IMR-90 (cell line): Measurements from ENCODE around the gene CD14. TPM values are rescaled to one million over a fixed set of nuclear protein-coding genes. Genes with fewer than 3 reads are reported as not detected.
"Not testable (repeated sequence)": the region's sequence is repeated elsewhere in the genome, so short reads cannot be mapped to it uniquely, and the experiment has no call there.

Experiments used
- ATAC-seq: fragments of 200-7000 bp; cut with Tn5 transposase; 2 replicates; pipeline ENCODE4 v1.9.1; 2020; ENCODE audit warnings: low read depth, mild to moderate bottlenecking, moderate library complexity
- BruUV-seq: library from RNA; stranded (reverse); fragments of 400-500 nt; replicated peaks from 2 replicates; lab custom pipeline; 2021; lab: Mats Ljungman, UMichigan
- CTCF ChIA-PET: fragments of 300-600 bp; formaldehyde crosslinking; extraction: SDS; loops from one replicate; lab custom pipeline; 2021; ENCODE audit warnings: antibody characterized with exemption; lab: Yijun Ruan, JAX
- POLR2A ChIA-PET: fragments of 300-600 bp; sonication (Branson Sonifier 250); formaldehyde crosslinking; loops from one replicate; lab custom pipeline; 2022; ENCODE audit warnings: antibody characterized with exemption; ENCODE audit not compliant: unreplicated experiment; lab: Charles Lee
- DNase-seq: peaks from one replicate; pipeline ENCODE4 v3.0.0; 2013
- H2AFZ ChIP-seq: replicated peaks from 2 replicates; pipeline ENCODE3; 2013; ENCODE audit warnings: low read length, mild to moderate bottlenecking; ENCODE audit not compliant: poor library complexity
- H2AK5ac ChIP-seq: 2 replicates; pipeline ENCODE4 v1.6.1; 2013; ENCODE audit warnings: low read depth, low read length, inconsistent platforms
- H2AK9ac ChIP-seq: replicated peaks from 2 replicates; pipeline ENCODE3; 2013; ENCODE audit warnings: mild to moderate bottlenecking, low read depth, low read length, moderate library complexity; ENCODE audit not compliant: poor library complexity
- H2BK120ac ChIP-seq: 2 replicates; pipeline ENCODE4 v1.6.1; 2013; ENCODE audit warnings: low read depth, low read length, inconsistent platforms
- H2BK15ac ChIP-seq: 3 replicates; pipeline ENCODE4 v1.6.1; 2013; ENCODE audit warnings: low read depth, low read length, inconsistent platforms
- H2BK20ac ChIP-seq: 2 replicates; pipeline ENCODE4 v1.6.1; 2013; ENCODE audit warnings: low read depth, mild to moderate bottlenecking, inconsistent platforms, low read length, moderate library complexity
- H2BK5ac ChIP-seq: 2 replicates; pipeline ENCODE4 v1.6.1; 2013; ENCODE audit warnings: mild to moderate bottlenecking, low read depth, low read length, inconsistent platforms; ENCODE audit not compliant: poor library complexity, severe bottlenecking
- H3K14ac ChIP-seq: replicated peaks from 2 replicates; pipeline ENCODE4 v1.6.1; 2013; ENCODE audit warnings: low read depth, low read length, inconsistent platforms
- H3K18ac ChIP-seq: 2 replicates; pipeline ENCODE4 v1.6.1; 2013; ENCODE audit warnings: low read depth, low read length, control low read depth
- H3K23ac ChIP-seq: 2 replicates; pipeline ENCODE4 v1.6.1; 2013; ENCODE audit warnings: low read depth, low read length, inconsistent platforms
- H3K27ac ChIP-seq: 2 replicates; pipeline ENCODE4 v1.5.1; 2013; ENCODE audit warnings: mild to moderate bottlenecking, control low read depth, low read length; ENCODE audit not compliant: insufficient read depth
- H3K27me3 ChIP-seq: 2 replicates; pipeline ENCODE4 v1.6.1; 2013; ENCODE audit warnings: low read length; ENCODE audit not compliant: control insufficient read depth, insufficient read depth
- H3K36me3 ChIP-seq: 2 replicates; pipeline ENCODE4 v1.6.1; 2013; ENCODE audit warnings: low read length, mixed read lengths; ENCODE audit not compliant: control insufficient read depth, insufficient read depth
- H3K4ac ChIP-seq: 2 replicates; pipeline ENCODE4 v1.6.1; 2013; ENCODE audit warnings: low read depth, low read length, inconsistent platforms
- H3K4me1 ChIP-seq: 2 replicates; pipeline ENCODE4 v1.6.1; 2013; ENCODE audit warnings: low read length, mixed read lengths; ENCODE audit not compliant: control insufficient read depth, insufficient read depth
- H3K4me2 ChIP-seq: 2 replicates; pipeline ENCODE4 v1.6.1; 2013; ENCODE audit warnings: low read depth, mild to moderate bottlenecking, control low read depth, low read length, moderate library complexity
- H3K4me3 ChIP-seq: 2 replicates; pipeline ENCODE4 v1.5.1; 2013; ENCODE audit warnings: low read depth, mild to moderate bottlenecking, control low read depth, low read length, moderate library complexity; ENCODE audit not compliant: insufficient read depth
- H3K56ac ChIP-seq: 2 replicates; pipeline ENCODE4 v1.6.1; 2013; ENCODE audit warnings: low read length, inconsistent platforms; ENCODE audit not compliant: insufficient read depth; ENCODE audit errors: extremely low read depth
- H3K79me1 ChIP-seq, 2 experiments: 2 replicates each; pipeline ENCODE4 v1.6.1; 2013; ENCODE audit warnings: low read length in 2 of 2, inconsistent platforms in 1 of 2, low read depth in 1 of 2
- H3K9ac ChIP-seq: 2 replicates; pipeline ENCODE4 v1.6.1; 2013; ENCODE audit warnings: low read depth, low read length, control low read depth
- H3K9me1 ChIP-seq: 2 replicates; pipeline ENCODE4 v1.6.1; 2013; ENCODE audit warnings: low read length, inconsistent platforms; ENCODE audit not compliant: insufficient read depth
- H3K9me3 ChIP-seq: 2 replicates; pipeline ENCODE4 v1.6.1; 2013; ENCODE audit warnings: low read length; ENCODE audit not compliant: control insufficient read depth, insufficient read depth
- H4K20me1 ChIP-seq: 2 replicates; pipeline ENCODE4 v1.6.1; 2013; ENCODE audit warnings: low read length, inconsistent platforms; ENCODE audit not compliant: insufficient read depth
- H4K5ac ChIP-seq: 2 replicates; pipeline ENCODE4 v1.6.1; 2013; ENCODE audit warnings: mild to moderate bottlenecking, low read depth, low read length, control low read depth
- H4K8ac ChIP-seq, 2 experiments: 2 replicates each; pipeline ENCODE4 v1.6.1; 2013; ENCODE audit warnings: low read depth in 2 of 2, low read length in 2 of 2, control low read depth in 1 of 2, inconsistent platforms in 1 of 2
- H4K91ac ChIP-seq: 2 replicates; pipeline ENCODE4 v1.6.1; 2013; ENCODE audit warnings: low read depth, low read length, inconsistent platforms; ENCODE audit not compliant: insufficient read depth
- CEBPB ChIP-seq: IDR thresholded peaks from 2 replicates; pipeline ENCODE4 v1.6.1; 2012; ENCODE audit warnings: low read depth, low read length, improper control_type of control experiment
- MAFK ChIP-seq: IDR thresholded peaks from 2 replicates; pipeline ENCODE4 v1.6.1; 2012; ENCODE audit warnings: low read depth, low read length, improper control_type of control experiment
- MXI1 ChIP-seq: IDR thresholded peaks from 2 replicates; pipeline ENCODE4 v1.6.1; 2012; ENCODE audit warnings: low read depth, mild to moderate bottlenecking, low read length, moderate library complexity, borderline replicate concordance
- NFE2L2 ChIP-seq: fragments of 150-350 bp; IDR thresholded peaks from 2 replicates; pipeline ENCODE4 v1.6.1; 2016; ENCODE audit warnings: low read depth, mild to moderate bottlenecking, low read length
- RCOR1 ChIP-seq: IDR thresholded peaks from 2 replicates; pipeline ENCODE4 v1.6.1; 2012; ENCODE audit warnings: mild to moderate bottlenecking, low read length, improper control_type of control experiment; ENCODE audit not compliant: insufficient replicate concordance
- RFX5 ChIP-seq: IDR thresholded peaks from 2 replicates; pipeline ENCODE4 v1.8.0; 2012; ENCODE audit warnings: low read depth, mild to moderate bottlenecking, low read length, moderate library complexity
- WGBS, 2 experiments: methylation state at CpG; one replicate each; pipeline versions ENCODE4 v1.1.5 to v1.1.7; 2013; ENCODE audit warnings: missing lambda C conversion rate in 2 of 2; ENCODE audit not compliant: insufficient read length in 1 of 2; ENCODE audit errors: extremely low coverage in 2 of 2; 5-methylcytosine and 5-hydroxymethylcytosine counted together
- dilution Hi-C: fragments of 300-500 bp; cut with HindIII; formaldehyde crosslinking; loops from one replicate; pipeline ENCODE4 v1.14.3; 2018; ENCODE audit warnings: low sequenced_read_pairs; ENCODE audit not compliant: unreplicated experiment
- in situ Hi-C: fragments of 300-500 bp; cut with MboI; formaldehyde crosslinking; loops from 3 replicates; pipeline ENCODE4 v1.14.3; 2019; ENCODE audit warnings: low sequenced_read_pairs, inconsistent platforms, mixed read lengths
- intact Hi-C: fragments of 100-400 bp; cut with micrococcal nuclease; formaldehyde crosslinking; loops from 2 replicates; pipeline ENCODE4 v1.10.0; 2022
- polyA plus RNA-seq, 3 experiments: library from polyadenylated mRNA; depleted of rRNA; stranded (reverse); fragments of >200 nt; gene quantifications; 2 replicates each; pipeline ENCODE4 v1.2.3, GENCODE V29; 2012; ENCODE audit warnings: low replicate concordance in 1 of 3
- total RNA-seq: library from RNA; depleted of rRNA; stranded (reverse); fragments of >200 nt; gene quantifications from 2 replicates; pipeline ENCODE4 v1.2.3, GENCODE V29; 2012
- TF ChIP-seq, protein P1 (sequence below): conservative IDR thresholded peaks from 2 replicates; pipeline ENCODE4 v1.5.1; 2012; ENCODE audit warnings: mild to moderate bottlenecking, low read depth, low read length, improper control_type of control experiment

CD14 gene
- total and polyA plus RNA-seq, 2 of the 4 experiments (the other 2 are of a cell fraction): 0.17 to 0.18 TPM

- H3K18ac ChIP-seq: no peak overlapping the region
- no peak overlapping the region for H3K4me2 ChIP-seq
- H4K5ac ChIP-seq: no peak overlapping the region
- H3K79me1 ChIP-seq: no peaks in the 10 kb centered on the region
- no peak overlapping the region for H2AFZ ChIP-seq
- dilution Hi-C loops (no loop called here), in situ Hi-C loops (no loop called here), intact Hi-C loops (no loop called here)
- BruUV-seq: no TSS peak
- TF ChIP-seq RCOR1 (no peak), MAFK (no peak), MXI1 (no peak), RFX5 (no peak), CEBPB (no peak), NFE2L2 (no peak)
- TF ChIP-seq, protein P1, sequence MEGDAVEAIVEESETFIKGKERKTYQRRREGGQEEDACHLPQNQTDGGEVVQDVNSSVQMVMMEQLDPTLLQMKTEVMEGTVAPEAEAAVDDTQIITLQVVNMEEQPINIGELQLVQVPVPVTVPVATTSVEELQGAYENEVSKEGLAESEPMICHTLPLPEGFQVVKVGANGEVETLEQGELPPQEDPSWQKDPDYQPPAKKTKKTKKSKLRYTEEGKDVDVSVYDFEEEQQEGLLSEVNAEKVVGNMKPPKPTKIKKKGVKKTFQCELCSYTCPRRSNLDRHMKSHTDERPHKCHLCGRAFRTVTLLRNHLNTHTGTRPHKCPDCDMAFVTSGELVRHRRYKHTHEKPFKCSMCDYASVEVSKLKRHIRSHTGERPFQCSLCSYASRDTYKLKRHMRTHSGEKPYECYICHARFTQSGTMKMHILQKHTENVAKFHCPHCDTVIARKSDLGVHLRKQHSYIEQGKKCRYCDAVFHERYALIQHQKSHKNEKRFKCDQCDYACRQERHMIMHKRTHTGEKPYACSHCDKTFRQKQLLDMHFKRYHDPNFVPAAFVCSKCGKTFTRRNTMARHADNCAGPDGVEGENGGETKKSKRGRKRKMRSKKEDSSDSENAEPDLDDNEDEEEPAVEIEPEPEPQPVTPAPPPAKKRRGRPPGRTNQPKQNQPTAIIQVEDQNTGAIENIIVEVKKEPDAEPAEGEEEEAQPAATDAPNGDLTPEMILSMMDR: no peak
- no peak overlapping the region for H3K4ac ChIP-seq
- no peak for DNase-seq
- no peak overlapping the region for H3K56ac ChIP-seq
- H3K9me3 ChIP-seq: no peaks in the 10 kb centered on the region
- H3K9ac ChIP-seq: no peak overlapping the region
- H2BK5ac ChIP-seq: no peak overlapping the region
- H3K4me1 ChIP-seq: peaks cover 2% of the 10 kb centered on the region
- WGBS, 2 experiments: no CpG with 5 or more reads among the region's 2 CpGs
- H2AK5ac ChIP-seq: no peak overlapping the region
- H2BK120ac ChIP-seq: no peak overlapping the region
- ChIA-PET CTCF (interaction anchor here (0.6 to 1.0 kb wide), 2 partner anchors 14 to 97 kb away, joined by 3 to 4 read pairs; partner anchors contain the start of gene ZMAT2), POLR2A (interaction anchor here (0.6 kb wide), 1 partner anchor 47 kb away, joined by 10 read pairs; no protein-coding TSS in a partner anchor)
- no peaks in the 10 kb centered on the region for H3K36me3 ChIP-seq
- H3K9me1 ChIP-seq: no peaks in the 10 kb centered on the region
- H2AK9ac ChIP-seq: no peak overlapping the region
- no peak overlapping the region for H2BK20ac ChIP-seq
- no peaks in the 10 kb centered on the region for H4K20me1 ChIP-seq
- no peak overlapping the region for H4K8ac ChIP-seq
- no peak overlapping the region for H3K4me3 ChIP-seq
- H3K27me3 ChIP-seq: peaks cover 2% of the 10 kb centered on the region; the same call in 1 of the 2 replicates
- H4K91ac ChIP-seq: no peak overlapping the region
- no peak overlapping the region for H2BK15ac ChIP-seq
- H3K23ac ChIP-seq: no peak overlapping the region
- no peak overlapping the region for H3K27ac ChIP-seq
- H3K14ac ChIP-seq: no peak overlapping the region
- no peak for ATAC-seq
Observed at GRCh38 chr5:140603734-140604133, 29.2 kb downstream of the CD14 start.

- H3K4ac ChIP-seq, H3K56ac ChIP-seq, H4K20me1 ChIP-seq, ATAC-seq, H4K8ac ChIP-seq, dilution Hi-C loops, H3K4me3 ChIP-seq, H4K5ac ChIP-seq, H3K36me3 ChIP-seq, BruUV-seq, H3K23ac ChIP-seq, H3K4me1 ChIP-seq, H3K9ac ChIP-seq, H2AK9ac ChIP-seq, DNase-seq, H2BK120ac ChIP-seq, H3K79me1 ChIP-seq, in situ Hi-C loops, H3K9me1 ChIP-seq, intact Hi-C loops, H4K91ac ChIP-seq, H3K14ac ChIP-seq, H3K9me3 ChIP-seq, POLR2A ChIA-PET, H2AFZ ChIP-seq, H3K18ac ChIP-seq, CTCF ChIA-PET, H3K27ac ChIP-seq, H2BK5ac ChIP-seq, H3K27me3 ChIP-seq, H3K4me2 ChIP-seq: not testable (repeated sequence)
- WGBS, 2 experiments: no CpG with 5 or more reads among the region's 4 CpGs
- H2BK15ac ChIP-seq: 0 out of 3 replicates have a peak overlapping the region, but pooled peaks have one; percentile 39
- H2AK5ac ChIP-seq: peak overlapping the region; percentile 8; the same call in 1 of the 2 replicates
- H2BK20ac ChIP-seq: peak overlapping the region; percentile 76; the same call in 1 of the 2 replicates
Observed at GRCh38 chr5:140603446-140603698, 29.6 kb downstream of the CD14 start.
